Stimulated activated CD4-positive, alpha-beta T cell treated with anti-CD3 and anti-CD28 coated beads, Interleukin-1b, Interleukin-23, amount 100 ng/mL, for 4 hours (primary cell): Measurements from ENCODE around the gene VPS35.

ENCODE experiments used
- DNase-seq, 2 donors: peaks; one replicate each; pipeline ENCODE4 v3.0.0-alpha.2; 2020; ENCODE audit warnings: low read depth in 2 of 2

VPS35 gene

DNA sequence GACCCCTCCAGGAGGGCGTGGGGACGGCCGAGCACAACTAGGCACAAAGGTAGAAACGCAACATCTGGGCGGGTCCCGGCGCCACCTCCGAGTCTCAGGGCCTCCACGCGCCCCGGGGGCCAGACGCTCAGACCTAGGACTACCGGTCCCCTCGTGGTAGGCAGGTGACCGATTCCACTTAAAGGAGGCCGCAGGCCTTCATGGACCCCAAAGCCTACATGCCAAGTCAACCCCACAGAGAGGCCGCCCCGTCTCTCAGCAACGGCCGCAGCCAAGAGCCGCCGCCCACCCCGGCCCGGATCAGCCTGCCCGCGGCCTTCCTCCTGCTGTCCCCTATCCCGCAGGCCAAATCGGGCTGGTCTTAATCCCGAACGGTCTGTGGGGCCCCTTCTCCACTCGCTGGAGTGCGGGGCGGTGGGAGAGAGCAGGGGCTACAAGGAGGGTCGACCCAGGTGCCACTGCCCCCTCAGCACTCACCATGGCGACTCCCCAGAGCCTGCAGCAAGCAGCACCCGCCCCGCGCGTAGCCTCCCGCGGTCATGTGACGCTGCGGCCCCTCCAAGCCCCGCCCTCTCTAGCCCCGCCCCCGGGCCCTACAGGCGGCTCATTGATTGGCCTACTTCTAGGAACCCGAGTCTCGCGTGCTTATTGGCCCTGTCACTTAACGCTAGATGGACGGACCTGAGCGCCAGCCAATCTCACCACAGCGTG lies at the start of gene VPS35:
Gene VPS35, minus strand, starts transcription at position 525 of the 711 bp plus-strand sequence. Its CDS starts 45 bp downstream, at position 480.
- peak; percentile 100 for DNase-seq

DNA sequence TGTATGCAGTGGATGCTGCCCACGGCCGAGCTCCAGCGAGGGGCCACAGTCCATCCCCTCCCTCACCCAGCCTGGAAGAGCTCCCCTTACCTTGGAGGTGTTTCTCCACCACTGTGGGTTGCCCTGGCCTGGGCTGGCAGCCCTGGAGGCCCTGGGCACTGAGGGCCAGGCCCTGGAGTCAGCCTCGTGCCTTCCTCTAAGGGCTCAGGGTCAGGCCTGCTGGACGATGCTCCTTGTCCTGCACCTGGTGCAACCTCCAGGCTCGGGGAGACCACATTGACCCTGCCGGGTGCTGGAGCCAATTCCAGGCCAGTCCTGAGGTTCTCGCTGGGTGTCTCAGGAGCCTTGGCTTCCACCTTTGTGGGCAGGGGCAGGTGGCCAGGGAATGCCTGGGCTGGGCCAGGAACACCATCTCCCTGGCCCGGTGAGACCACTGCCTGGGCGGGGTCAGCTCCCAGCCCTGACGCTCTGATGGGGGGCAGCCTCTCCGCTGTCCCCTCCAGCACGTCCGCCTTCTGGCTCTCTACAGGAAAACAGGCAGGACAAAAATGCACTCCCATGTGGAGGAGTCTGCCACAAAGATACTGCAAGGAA lies 48.7 kb upstream of the VPS35 start:
- DNase-seq: no peak

DNA sequence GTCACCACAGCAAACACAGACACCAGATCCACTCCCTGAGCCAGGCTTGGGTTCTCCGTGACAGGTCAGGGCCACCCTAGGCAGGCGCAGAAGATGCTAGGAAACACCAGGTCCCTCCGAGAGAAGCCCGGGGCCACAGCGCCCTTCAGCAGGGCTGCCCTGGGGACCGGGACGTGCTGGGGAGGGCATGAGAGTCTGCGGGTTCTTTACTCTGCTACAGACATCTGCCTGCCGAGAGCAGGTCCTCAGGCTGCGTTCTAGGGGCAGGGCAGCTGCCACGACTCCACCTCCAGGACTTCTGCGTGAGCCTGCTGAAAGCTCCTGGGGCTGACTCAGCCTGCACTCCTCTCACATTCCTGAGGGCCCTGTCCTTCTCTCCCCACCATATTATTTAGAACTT lies 47.7 kb upstream of the VPS35 start:
- no peak for DNase-seq

DNA sequence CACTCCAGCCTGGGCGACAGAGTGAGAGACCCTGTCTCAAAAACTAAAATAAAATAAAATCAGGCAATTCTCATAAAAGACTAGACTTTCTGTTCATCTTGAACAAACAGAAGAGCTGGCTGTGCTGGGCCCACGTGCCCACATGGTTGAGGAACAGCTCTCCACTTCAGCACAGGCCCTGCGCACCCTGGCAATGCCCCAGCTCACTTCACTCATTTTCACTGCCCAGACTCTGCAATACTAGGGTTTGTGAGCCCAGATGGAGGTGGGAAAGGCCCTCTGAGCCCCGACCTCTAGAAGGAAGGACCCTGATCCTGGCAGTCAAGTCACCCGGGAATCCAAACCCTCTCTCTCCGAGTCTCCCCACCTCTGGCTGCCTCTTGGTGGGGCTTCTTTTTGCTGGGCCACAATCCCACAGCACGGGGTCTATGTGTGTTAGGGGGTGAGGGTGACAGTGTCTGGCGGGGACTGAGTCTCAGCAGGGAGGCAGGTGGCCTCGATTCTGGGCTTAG lies 44.4 kb upstream of the VPS35 start:
- no peak for DNase-seq

DNA sequence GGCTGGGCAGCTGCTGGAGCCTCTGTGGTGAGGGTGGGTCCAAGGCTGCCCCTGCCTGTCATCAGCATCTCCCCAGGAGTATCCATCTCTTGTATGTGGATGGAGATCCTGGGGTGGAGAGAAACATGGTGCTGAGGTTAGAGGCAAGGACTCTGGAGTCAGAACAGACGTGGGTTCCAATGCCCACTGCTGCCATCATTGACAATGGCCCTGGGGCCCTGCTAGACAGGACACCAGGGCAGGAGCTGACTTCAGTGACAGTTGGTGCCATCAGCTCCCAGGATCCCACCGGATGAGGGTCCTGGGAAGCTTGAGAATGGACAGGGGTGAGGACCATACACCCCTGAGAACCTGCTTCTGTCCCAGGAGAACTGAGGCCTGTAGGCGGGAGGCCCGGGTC lies 43.6 kb upstream of the VPS35 start:
- DNase-seq: no peak

DNA sequence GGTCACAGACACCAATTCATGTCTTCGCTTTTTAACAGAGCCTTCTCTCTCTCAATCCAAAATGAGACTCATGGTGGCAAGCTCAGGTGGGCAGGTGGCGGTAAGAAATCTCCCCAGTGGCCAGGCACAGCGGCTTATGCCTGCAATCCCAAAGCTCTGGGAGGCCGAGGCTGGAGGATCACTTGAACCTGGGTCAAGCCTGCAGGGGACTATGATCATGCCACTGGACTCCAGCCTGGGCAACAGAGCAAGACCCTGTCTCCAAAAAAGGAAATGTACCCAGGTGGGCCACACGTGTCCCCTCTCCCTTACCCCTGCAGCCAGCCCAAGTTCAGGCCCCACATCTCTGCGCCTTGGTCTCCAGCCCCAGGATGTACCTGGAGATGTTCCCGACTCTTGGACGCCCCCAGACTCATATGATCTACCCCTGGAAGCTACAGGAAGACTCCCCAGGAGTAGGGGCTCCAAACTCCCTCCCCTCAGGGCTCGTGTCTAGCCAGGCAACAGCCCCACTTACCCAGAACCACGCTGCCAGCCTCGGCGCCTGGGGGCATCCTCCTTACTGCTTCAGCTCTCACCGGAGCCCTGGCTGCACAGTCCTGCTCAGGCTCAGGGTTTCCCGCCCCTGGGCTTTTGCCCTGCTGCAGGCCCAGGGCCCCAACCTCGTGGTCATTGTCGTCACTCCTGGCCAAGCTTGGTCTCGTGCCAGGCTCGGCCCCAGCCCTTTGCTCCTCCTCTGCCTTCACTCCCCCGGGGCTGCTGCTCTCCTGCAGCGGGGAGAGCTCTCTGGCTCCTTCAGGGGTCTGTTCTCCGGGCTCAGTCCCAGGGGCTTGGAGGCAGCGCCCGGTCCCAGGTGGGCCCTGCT lies 42.9 kb upstream of the VPS35 start:
- DNase-seq: no peak

DNA sequence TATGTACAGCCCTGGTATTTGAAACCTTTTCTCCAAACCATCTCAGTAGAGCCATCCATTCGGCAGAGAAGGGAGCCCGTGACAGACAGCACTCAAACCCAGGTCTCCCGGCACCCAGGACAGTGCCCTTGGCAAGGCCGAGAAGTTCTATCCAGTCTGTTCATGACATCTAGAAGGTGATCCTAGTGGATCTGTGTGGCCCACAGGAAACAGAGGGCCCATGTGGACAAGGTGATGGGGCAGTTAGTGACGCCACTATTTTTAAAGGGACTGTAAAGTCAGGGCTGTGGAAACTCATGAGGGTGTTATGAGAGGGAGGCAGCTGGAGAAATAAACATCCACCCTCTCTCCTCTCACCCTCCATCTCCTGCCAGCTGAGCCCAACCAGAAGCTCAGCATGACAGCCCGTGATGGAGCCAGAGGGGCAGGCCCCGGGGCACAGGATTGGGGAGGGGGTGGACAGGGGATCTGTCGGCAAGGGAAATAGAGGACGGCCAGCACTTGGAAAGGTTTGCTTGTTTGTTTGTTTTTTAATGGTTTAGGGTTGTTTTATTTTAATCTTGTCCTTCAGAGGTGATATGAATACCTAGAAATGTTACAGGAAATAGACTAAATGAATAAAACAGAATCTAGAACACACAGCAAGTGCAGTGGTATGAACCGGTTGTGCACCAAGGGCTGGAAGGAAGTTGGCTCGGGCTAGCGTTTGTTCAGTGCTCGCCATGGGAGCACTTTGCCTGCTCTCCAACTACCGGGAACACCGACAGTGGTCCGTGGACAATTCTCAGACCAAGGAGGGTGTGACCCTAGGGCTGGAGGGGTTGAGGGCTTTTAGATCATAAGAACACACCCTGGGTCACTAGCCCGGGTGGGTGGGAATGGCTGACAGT lies 42.1 kb upstream of the VPS35 start:
- no peak for DNase-seq

DNA sequence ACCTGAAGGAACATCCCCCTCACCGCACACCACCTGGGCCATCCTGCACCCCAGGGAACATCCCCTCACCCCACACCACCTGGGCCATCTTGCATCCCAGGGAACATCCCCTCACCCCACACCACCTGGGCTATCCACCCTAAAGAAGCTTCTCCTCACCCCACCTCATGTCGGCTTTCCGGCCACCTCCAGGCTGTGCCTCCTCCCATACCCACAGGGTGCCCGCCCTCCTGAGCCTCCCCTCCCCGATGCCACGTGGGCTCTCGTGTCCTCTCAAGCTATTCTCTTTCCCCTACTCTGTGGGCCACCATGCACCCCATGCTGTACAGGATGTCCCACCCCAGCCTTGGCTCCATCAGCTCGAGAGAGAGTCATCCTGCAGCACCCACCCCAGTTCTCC lies 41.1 kb upstream of the VPS35 start:
- DNase-seq: no peak

DNA sequence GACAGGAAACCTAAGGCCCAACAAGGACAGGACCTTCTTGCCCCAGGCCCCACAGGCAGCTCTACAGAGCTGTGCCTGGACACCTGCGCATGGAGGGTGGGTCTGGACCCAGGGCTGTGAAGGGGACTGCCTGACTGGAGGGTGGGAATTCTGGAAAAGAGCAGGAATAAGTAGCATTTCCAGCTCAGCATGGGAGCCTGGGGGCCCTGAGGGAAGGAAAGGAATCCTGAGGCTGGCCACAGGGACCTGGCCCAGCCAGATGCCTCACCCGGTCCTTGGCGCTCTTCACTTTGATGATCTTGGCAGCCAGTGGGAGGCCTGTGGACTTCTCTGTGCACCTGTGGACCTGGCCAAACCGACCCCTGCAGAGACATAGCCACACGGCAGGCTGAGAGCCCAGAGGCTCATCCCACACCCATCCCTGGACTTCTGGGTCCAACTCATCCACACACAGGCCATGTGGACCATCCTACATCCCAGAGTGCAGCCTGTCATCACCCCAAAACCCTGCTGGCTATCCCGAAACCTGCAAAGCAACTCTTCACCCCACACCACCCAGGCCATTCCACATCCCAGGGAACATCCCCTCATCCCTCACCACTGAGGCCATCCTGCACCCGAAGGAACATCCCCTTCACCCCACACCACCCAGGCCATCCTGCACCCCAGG lies 40.5 kb upstream of the VPS35 start:
- no peak for DNase-seq

DNA sequence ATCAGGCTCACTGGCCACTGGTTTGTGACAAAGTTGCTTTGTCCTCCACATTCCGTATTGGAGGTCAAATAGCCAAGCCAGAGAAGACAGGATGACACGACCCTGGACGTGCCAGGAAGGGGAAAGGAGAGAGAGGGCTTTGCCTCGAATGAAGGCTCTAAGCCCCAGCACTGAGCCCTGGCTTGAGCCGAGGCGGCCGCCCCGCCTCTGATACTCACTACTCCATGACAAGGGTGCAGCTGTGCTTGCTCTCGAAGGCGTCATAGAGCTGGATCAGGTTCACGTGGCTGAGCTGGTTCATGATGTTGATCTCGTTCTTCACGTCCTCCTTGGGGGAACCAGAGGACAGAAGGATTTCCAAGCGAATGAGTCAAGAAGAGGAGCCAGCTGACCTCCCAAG lies 39.8 kb upstream of the VPS35 start:
- DNase-seq: no peak

DNA sequence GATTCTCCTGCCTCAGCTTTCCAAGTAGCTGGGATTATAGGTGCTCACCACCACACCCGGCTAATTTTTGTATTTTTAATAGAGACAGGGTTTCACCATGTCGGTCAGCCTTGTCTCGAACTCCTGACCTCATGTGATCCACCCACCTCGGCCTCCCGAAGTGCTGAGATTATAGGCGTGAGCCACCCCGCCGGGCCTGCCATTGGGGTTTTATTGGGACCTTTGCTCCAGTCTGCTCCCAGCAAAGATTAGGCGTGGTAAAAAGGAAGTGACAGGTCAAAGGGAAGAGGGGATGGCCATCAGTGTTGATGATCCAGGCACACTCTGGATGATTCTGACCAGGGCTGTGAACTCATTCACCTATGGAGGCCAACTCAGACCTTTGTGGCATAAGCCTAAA lies 38.7 kb upstream of the VPS35 start:
- no peak for DNase-seq

DNA sequence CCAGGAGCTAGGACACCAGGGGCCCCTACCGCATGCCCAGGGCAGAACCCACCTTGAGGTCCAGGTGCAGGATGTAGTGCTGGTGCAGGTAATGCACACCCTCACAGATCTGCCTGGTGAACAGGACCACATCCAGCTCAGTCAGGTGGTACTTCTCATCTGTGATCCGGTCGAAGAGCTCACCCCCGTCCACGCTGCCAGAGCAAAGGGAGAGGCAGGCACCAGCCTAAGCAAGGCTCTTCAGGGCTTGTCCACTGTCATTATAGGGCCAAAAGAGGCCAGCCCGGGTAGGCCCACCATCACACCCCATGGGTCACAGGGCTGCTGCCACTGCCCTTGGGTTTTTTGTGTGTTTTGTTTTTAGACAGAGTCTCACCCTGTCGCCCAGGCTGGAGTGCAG lies 38.2 kb upstream of the VPS35 start:
- no peak for DNase-seq

DNA sequence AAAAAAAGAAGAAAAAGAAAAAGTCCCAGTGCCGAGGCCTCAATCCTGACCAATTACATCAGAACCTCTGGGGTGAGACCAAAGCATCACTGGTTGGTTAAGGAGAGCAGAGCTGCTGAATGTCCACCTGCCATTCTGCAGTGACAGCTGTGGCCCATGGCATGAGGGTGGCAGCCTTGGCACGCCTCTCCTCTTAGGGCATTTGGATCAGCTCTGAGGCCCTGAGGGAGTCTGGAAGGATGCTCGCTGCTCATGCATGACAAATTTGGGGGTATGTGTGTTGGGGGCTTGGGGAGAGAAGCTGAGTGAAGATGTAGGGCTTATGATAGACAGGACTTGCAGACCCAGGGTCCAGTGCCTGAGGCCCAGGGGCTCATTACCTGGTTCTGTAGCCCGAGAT lies 32.9 kb upstream of the VPS35 start:
- no peak for DNase-seq

DNA sequence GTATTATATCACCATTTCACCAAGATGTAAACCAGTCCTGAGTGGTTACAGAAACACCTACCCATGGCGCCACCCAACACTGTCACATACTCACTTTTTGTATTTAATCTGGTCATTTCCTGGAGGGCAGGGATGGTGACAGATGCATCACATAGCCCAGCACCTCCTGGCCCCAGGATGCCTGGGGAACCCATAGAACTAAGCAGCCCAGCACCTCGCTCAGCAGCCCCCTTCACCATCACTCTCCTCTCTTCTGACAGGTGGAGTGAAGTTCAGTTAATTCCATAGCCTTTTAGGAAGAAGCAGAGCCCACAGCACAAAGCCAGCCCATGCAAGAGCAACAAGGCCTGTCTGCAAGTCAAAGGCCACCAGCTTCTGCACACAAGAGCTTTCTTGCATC lies 31.6 kb upstream of the VPS35 start:
- DNase-seq: no peak

DNA sequence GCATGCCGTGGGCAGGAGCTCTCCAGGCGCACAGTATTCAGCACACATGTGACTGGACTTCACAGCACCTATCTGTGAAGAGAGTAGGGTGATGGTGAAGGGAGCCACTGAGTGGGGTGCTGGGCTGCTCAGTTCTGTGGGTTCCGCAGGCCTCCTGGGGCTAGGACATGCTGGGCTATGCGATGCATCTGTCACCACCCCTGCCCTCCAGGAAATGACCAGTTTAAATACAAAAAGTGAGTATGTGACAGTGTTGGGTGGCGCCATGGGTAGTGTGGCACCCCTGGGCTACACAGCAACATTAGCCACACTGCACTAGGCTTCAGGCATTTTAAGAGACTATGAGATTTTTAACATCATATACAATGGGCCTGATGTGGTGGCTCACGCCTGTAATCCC lies 30.6 kb upstream of the VPS35 start:
- no peak for DNase-seq

DNA sequence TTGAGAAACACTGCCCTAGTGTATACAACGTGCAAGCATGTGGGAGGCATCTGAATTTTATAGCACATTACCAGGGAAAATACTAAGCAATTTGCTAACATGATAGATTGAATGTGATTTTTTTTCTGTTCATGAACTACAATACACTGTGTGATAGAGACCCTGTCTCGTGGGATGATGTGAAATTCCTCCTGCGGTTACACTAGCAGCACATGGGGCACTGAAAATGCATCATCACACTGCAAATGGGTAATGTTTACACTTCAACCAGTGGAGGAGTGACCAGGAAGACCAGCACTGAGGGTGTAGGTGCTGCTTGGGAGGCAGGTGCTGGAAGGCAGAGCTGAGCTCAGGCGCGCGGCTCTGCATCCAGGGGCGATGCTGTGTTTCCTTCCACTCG lies 29.2 kb upstream of the VPS35 start:
- no peak for DNase-seq

DNA sequence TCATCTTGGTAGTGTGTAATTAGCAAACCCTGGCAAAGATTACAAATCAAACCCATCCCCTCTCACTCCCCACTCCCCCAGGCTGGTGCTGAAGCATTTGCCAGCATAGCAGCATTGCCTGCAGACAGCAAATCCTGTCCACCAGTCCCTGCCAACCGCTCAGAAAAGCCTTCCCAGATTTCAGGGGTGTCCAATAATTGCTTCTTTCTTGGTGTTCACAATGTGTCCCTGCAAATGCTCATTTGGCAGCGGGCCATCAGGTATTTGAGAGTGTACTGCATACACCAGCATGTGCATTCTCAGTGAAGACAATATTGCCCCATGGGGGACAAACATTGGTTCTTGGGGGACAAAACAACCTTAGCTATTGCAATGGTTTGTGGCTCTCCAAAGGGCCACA lies 28.7 kb upstream of the VPS35 start:
- no peak for DNase-seq

DNA sequence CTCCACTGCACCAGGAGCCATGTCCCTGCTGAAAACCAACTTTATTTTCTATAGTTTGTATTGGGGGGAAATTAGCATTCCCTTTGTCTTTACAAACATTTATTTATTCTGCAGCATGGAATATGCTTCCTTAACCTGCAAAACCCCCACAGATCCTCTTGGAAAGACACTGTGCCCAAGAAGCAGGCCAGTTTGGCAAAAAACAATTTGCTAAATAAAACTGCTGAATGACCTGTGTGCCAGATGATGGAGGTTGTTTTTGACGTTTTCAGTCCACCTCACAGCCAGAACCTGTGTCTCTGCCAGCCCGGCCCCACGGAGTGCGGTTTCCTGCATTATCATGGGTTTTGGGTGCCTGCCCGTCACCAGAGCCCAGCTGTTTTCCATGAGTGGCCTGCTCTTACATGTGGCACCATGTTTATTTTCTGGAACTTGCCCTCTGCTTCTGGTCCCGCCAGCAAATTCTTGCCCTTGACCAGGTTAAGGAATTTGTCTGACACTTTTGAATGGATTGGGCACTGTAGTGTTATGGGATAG lies 26.9 kb upstream of the VPS35 start:
- no peak for DNase-seq

DNA sequence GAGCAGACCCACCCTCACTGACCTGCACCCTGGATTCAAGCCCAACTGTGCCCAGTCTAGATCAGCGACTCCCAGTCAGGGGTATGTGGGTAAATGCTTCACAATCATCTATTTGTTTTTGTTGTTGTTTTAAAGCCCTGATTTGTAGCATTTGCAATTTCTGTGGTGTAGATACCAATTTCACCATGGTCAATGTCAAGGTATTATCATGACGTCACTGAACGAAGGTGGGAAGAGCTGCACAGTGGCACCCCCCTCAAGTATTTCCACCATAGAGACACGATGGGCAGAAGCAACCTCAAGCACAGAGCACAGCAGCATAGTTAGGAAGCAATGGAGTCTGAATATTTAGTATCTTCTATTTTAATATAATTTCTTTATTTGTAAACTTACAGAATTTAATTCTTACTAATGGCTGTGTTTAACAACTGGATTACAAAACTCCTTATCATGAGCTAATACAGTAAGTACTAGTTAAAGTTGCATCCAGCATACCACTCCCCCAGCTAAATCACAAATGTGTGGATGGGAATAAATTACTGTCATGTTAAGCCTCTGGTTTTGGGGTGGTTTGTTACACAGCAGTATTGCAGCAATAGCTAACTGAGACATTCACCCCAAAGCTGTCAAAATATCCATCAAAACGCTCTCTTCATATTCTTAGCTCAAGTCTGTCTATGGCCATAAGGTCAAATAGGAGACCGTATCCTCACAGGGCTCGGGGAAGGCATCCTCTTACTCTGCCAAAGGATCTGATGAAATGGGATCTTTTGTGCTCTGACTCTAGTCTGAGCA lies 26.0 kb upstream of the VPS35 start:
- no peak for DNase-seq

DNA sequence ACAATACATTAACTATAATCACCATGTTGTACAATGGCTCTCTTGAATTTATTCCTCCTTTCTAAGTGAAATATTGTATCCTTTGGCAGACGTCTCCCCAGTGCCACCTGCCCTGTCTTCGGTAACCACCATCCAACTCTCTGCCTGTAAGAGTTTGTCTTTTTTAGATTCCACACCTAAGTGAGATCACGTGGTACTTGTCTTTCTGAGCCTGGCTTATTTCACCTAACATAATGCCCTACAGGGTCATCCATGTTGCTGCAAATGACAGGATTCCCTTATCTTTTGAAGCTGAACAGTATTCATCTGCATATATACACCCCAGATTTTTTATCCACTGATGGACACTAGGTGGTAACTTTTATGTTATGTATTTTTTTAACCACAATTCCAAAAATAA lies 24.7 kb upstream of the VPS35 start:
- no peak for DNase-seq
